Measurements from ENCODE around the gene TMEM184B.

DNA sequence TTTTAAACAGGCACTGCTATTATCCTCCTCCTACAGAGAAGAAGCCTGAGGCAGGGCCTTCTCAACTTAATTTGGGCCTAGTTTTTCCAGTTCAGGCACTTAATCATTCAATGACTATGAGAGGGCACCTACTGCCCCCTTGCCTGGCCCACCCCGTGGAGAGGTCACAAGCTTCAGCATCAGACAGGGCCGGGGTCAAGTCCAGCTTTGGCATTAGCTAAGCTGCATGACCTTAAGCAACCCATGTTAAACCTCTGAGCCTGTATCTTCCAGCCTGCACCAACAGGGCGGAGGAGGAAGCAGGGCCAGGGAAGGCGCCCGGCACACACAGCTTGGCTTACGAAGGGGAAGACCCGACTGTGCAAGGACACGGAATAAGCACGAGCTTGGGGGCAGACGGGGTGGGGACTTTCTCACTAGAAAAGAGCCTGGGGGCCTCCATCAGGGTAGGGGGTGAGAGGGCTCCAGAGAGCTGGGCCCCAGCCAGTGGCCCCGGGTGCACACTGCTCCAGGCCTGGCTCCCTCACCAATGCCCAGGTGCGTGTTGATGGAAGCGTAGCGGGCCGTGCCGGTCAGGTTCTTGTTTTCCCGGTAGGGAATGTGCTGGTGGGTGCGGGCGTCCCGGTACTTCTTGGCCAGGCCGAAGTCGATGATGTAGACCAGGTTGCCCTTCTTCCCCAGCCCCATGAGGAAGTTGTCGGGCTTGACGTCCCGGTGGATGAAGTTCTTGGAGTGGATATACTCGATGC is 27.6 kb upstream of the TMEM184B start:
- TF ChIP-seq, protein P1, sequence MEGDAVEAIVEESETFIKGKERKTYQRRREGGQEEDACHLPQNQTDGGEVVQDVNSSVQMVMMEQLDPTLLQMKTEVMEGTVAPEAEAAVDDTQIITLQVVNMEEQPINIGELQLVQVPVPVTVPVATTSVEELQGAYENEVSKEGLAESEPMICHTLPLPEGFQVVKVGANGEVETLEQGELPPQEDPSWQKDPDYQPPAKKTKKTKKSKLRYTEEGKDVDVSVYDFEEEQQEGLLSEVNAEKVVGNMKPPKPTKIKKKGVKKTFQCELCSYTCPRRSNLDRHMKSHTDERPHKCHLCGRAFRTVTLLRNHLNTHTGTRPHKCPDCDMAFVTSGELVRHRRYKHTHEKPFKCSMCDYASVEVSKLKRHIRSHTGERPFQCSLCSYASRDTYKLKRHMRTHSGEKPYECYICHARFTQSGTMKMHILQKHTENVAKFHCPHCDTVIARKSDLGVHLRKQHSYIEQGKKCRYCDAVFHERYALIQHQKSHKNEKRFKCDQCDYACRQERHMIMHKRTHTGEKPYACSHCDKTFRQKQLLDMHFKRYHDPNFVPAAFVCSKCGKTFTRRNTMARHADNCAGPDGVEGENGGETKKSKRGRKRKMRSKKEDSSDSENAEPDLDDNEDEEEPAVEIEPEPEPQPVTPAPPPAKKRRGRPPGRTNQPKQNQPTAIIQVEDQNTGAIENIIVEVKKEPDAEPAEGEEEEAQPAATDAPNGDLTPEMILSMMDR (IDR thresholded peaks at IDR 0.05): no peak
- TF ChIP-seq POLR2AphosphoS5 (IDR thresholded peaks at IDR 0.05): no peak
